SK-N-SH (cell line): ENCODE measurements around the gene MTUS2. TPM values are rescaled to one million over a fixed set of nuclear protein-coding genes. Genes with fewer than 3 reads are reported as not detected.

ENCODE experiments used
- CTCF ChIA-PET: fragments of 300-600, 350-600 bp; formaldehyde crosslinking; extraction: SDS; loops from one replicate; lab custom pipeline; 2021; lab: Yijun Ruan, JAX
- POLR2A ChIA-PET: fragments of 350-600 bp; sonication (Branson Sonifier 250); formaldehyde crosslinking; extraction: SDS; loops from one replicate; lab custom pipeline; 2020; ENCODE audit warnings: antibody characterized with exemption, inconsistent platforms; lab: Yijun Ruan, JAX
- DNase-seq: peaks from one replicate; pipeline ENCODE4 v3.0.0; 2012
- H2AFZ ChIP-seq: fragments of 200-600 bp; sonication (generic); 2 replicates; pipeline ENCODE4 v1.8.1; 2016; ENCODE audit warnings: antibody characterized with exemption, mild to moderate bottlenecking, low read depth
- H3F3A ChIP-seq: fragments of 200-600 bp; sonication (generic); replicated peaks from 2 replicates; pipeline ENCODE3; 2016; ENCODE audit warnings: antibody characterized with exemption, mild to moderate bottlenecking; ENCODE audit not compliant: insufficient read depth
- H3K27ac ChIP-seq, 2 experiments: fragments of 200-500 bp in 1 of 2; fragments of 200-600 bp in 1 of 2; sonication (Bioruptor generic) in 1 of 2; sonication (generic), shearing (Covaris generic) in 1 of 2; 2 replicates each; pipeline versions ENCODE4 v1.5.1 to v1.6.1; 2014 to 2016; ENCODE audit warnings: low read depth in 2 of 2, inconsistent platforms in 1 of 2, low read length in 1 of 2, mild to moderate bottlenecking in 1 of 2, mixed read lengths in 1 of 2
- H3K27me3 ChIP-seq: fragments of 200-600 bp; sonication (generic), shearing (Covaris generic); 2 replicates; pipeline ENCODE4 v1.6.1; 2016; ENCODE audit warnings: mixed run types; ENCODE audit not compliant: insufficient read depth
- H3K36me3 ChIP-seq, 2 experiments: fragments of 200-500 bp in 1 of 2; fragments of 200-600 bp in 1 of 2; sonication (Bioruptor generic) in 1 of 2; sonication (generic) in 1 of 2; replicated peaks in 1 of 2; 2 replicates each; pipeline versions ENCODE3 to v1.5.1; 2014 to 2016; ENCODE audit warnings: low read length in 1 of 2, mild to moderate bottlenecking in 1 of 2; ENCODE audit not compliant: insufficient read depth in 2 of 2, control insufficient read depth in 1 of 2
- H3K4me1 ChIP-seq, 2 experiments: fragments of 200-500 bp in 1 of 2; fragments of 200-600 bp in 1 of 2; sonication (Bioruptor generic) in 1 of 2; sonication (generic), shearing (Covaris generic) in 1 of 2; 2 replicates each; pipeline versions ENCODE4 v1.5.1 to v1.6.1; 2014 to 2016; ENCODE audit warnings: low read depth in 1 of 2, low read length in 1 of 2, mixed run types in 1 of 2; ENCODE audit not compliant: insufficient read depth in 2 of 2, control insufficient read depth in 1 of 2
- H3K4me2 ChIP-seq: fragments of 200-600 bp; sonication (generic), shearing (Covaris generic); 2 replicates; pipeline ENCODE4 v1.6.1; 2017; ENCODE audit warnings: mixed run types
- H3K4me3 ChIP-seq, 2 experiments: fragments of 200-500 bp in 1 of 2; fragments of 200-600 bp in 1 of 2; sonication (Bioruptor generic) in 1 of 2; sonication (generic), shearing (Covaris generic) in 1 of 2; 2 replicates each; pipeline versions ENCODE4 v1.5.1 to v1.8.1; 2014 to 2016; ENCODE audit warnings: low read depth in 2 of 2, inconsistent platforms in 1 of 2, low read length in 1 of 2, mild to moderate bottlenecking in 1 of 2, mixed read lengths in 1 of 2, moderate library complexity in 1 of 2
- H3K79me2 ChIP-seq: fragments of 200-600 bp; sonication (generic); 2 replicates; pipeline ENCODE4 v1.8.1; 2017; ENCODE audit warnings: mild to moderate bottlenecking; ENCODE audit not compliant: insufficient read depth
- H3K9ac ChIP-seq: fragments of 200-600 bp; sonication (generic); 2 replicates; pipeline ENCODE4 v1.6.1; 2017; ENCODE audit warnings: mixed run types
- H3K9me2 ChIP-seq: fragments of 200-600 bp; sonication (generic); 2 replicates; pipeline ENCODE4 v1.6.1; 2017; ENCODE audit warnings: mixed run types
- H3K9me3 ChIP-seq: fragments of 200-600 bp; sonication (generic); 2 replicates; pipeline ENCODE4 v1.6.1; 2017; ENCODE audit warnings: mixed run types, mild to moderate bottlenecking, moderate library complexity
- H4K20me1 ChIP-seq: fragments of 200-600 bp; sonication (generic); 2 replicates; pipeline ENCODE4 v1.6.1; 2017; ENCODE audit warnings: mild to moderate bottlenecking, mixed run types; ENCODE audit not compliant: insufficient read depth
- CHD2 ChIP-seq: fragments of 150-350 bp; IDR thresholded peaks from 2 replicates; pipeline ENCODE4 v1.6.1; 2018; ENCODE audit warnings: low read length; ENCODE audit not compliant: partially characterized antibody
- CTCF ChIP-seq: fragments of 200-600 bp; sonication (generic); IDR thresholded peaks from 2 replicates; pipeline ENCODE4 v1.6.1; 2017; ENCODE audit warnings: antibody characterized with exemption, mild to moderate bottlenecking, moderate library complexity
- EP300 ChIP-seq, 2 experiments: IDR thresholded peaks; 2 replicates each; pipeline versions ENCODE4 v1.4.0 to v1.6.1; 2012; ENCODE audit warnings: borderline replicate concordance in 1 of 2, low read depth in 1 of 2, low read length in 1 of 2
- EZH2phosphoT487 ChIP-seq: fragments of 200-600 bp; sonication (generic); IDR thresholded peaks from 2 replicates; pipeline ENCODE4 v1.6.1; 2017; ENCODE audit warnings: low read depth, mixed run types, mild to moderate bottlenecking, antibody characterized with exemption, moderate library complexity, borderline replicate concordance
- FOXJ3 ChIP-seq: sonication (generic); formaldehyde crosslinking; IDR thresholded peaks from 2 replicates; pipeline ENCODE4 v1.5.1; 2020; ENCODE audit warnings: mild to moderate bottlenecking, missing genetic modification reagents
- GABPA ChIP-seq: IDR thresholded peaks from 2 replicates; pipeline ENCODE4 v1.4.0; 2012; ENCODE audit warnings: low read depth, mild to moderate bottlenecking
- GATA2 ChIP-seq: sonication (generic); formaldehyde crosslinking; IDR thresholded peaks from 2 replicates; pipeline ENCODE4 v1.5.0; 2020; ENCODE audit warnings: mild to moderate bottlenecking, missing genetic modification reagents
- JUND ChIP-seq: IDR thresholded peaks from 2 replicates; pipeline ENCODE4 v1.4.0; 2012
- MEF2A ChIP-seq: IDR thresholded peaks from 2 replicates; pipeline ENCODE4 v1.4.0; 2012; ENCODE audit warnings: low read depth, borderline replicate concordance
- MXI1 ChIP-seq: IDR thresholded peaks from 2 replicates; pipeline ENCODE4 v1.6.1; 2012; ENCODE audit warnings: mild to moderate bottlenecking, low read depth, low read length, improper control_type of control experiment
- RCOR1 ChIP-seq: fragments of 150-350 bp; IDR thresholded peaks from 2 replicates; pipeline ENCODE4 v1.6.1; 2017; ENCODE audit warnings: antibody characterized with exemption, low read length
- RFX5 ChIP-seq: IDR thresholded peaks from 2 replicates; pipeline ENCODE4 v1.6.1; 2012; ENCODE audit warnings: mild to moderate bottlenecking, improper control_type of control experiment, low read length
- RXRA ChIP-seq: IDR thresholded peaks from 2 replicates; pipeline ENCODE4 v1.4.0; 2012; ENCODE audit warnings: low read depth, mild to moderate bottlenecking, borderline replicate concordance
- SMC3 ChIP-seq: IDR thresholded peaks from 2 replicates; pipeline ENCODE4 v1.6.1; 2012; ENCODE audit warnings: low read depth, low read length, improper control_type of control experiment
- TEAD4 ChIP-seq: IDR thresholded peaks from 2 replicates; pipeline ENCODE4 v1.4.0; 2012; ENCODE audit warnings: mild to moderate bottlenecking, borderline replicate concordance; ENCODE audit not compliant: insufficient read depth
- USF2 ChIP-seq: fragments of 150-350 bp; IDR thresholded peaks from 2 replicates; pipeline ENCODE4 v1.6.1; 2017; ENCODE audit warnings: antibody characterized with exemption, low read length, low read depth, borderline replicate concordance
- WGBS: methylation state at CpG from one replicate; pipeline ENCODE4 v1.1.6; 2017; ENCODE audit warnings: low lambda C conversion rate; 5-methylcytosine and 5-hydroxymethylcytosine counted together
- polyA plus RNA-seq, 3 experiments: library from polyadenylated mRNA; depleted of rRNA; stranded (reverse); fragments of >200 nt; gene quantifications; 2 replicates each; pipeline ENCODE4 v1.2.3, GENCODE V29; 2012
- TF ChIP-seq, protein P1 (sequence below): IDR thresholded peaks from 2 replicates; pipeline ENCODE4 v1.4.0; 2012; ENCODE audit warnings: low read depth
- TF ChIP-seq, protein P2 (sequence below): IDR thresholded peaks from 2 replicates; pipeline ENCODE4 v1.4.0; 2012; ENCODE audit warnings: low read depth, borderline replicate concordance
- TF ChIP-seq, protein P3 (sequence below): IDR thresholded peaks from 2 replicates; pipeline ENCODE4; 2012

Gene MTUS2
- polyA plus RNA-seq, 1 of the 3 experiments (the other 2 are of a cell fraction), result 1.7 TPM

DNA sequence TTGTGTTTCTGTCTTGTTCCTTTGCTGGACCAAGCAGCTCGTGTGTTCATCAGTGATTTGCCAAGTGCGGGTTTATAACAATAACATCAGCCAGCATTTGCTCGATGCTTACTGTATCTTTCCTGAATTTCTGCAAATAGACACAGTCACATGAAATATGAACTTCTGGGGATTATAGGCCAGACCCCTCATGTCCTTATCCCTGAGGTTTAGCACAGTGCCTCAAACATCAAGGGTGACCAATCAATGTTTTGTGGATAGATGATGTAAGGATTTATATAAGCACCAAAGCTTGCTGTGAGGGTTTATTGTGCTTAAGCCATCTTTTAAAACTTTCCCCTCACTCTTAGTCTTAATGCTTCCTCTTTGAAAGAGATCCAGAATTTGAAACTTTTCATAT, 451.5 kb downstream of the MTUS2 start:
- Histone ChIP-seq H3K27me3 (peaks cover 43% of the 10 kb centered on the region), H3K4me1 (no peaks in the 10 kb centered on the region), H3K9me3 (no peaks in the 10 kb centered on the region), H3F3A (no peaks in the 10 kb centered on the region), H4K20me1 (no peaks in the 10 kb centered on the region), H3K79me2 (no peaks in the 10 kb centered on the region), H3K4me3 (no peak overlapping the region), H3K27ac (no peak overlapping the region), H3K36me3 (no peaks in the 10 kb centered on the region), H3K4me2 (no peak overlapping the region), H3K9ac (no peak overlapping the region), H2AFZ (no peak overlapping the region), H3K9me2 (no peaks in the 10 kb centered on the region)
- no peak for DNase-seq
- 0% methylated on average over 3 of the region's 3 CpGs for WGBS
- POLR2A ChIA-PET, result no interaction called here
- TF ChIP-seq JUND (no peak), RXRA (no peak), SMC3 (no peak), USF2 (no peak), EZH2phosphoT487 (no peak), FOXJ3 (CRISPR knock-in tag) (no peak), RCOR1 (no peak), CTCF (no peak), GABPA (no peak), CHD2 (no peak), EP300 (IDR thresholded peaks at IDR 0.05; ENCODE audit: borderline replicate concordance in 1 of 2, low read depth in 1 of 2, low read length in 1 of 2) (no peak), GATA2 (no peak), TEAD4 (no peak), RFX5 (no peak), MEF2A (no peak), MXI1 (no peak)
- TF ChIP-seq, protein P1, sequence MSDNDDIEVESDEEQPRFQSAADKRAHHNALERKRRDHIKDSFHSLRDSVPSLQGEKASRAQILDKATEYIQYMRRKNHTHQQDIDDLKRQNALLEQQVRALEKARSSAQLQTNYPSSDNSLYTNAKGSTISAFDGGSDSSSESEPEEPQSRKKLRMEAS, result no peak
- TF ChIP-seq, protein P2, sequence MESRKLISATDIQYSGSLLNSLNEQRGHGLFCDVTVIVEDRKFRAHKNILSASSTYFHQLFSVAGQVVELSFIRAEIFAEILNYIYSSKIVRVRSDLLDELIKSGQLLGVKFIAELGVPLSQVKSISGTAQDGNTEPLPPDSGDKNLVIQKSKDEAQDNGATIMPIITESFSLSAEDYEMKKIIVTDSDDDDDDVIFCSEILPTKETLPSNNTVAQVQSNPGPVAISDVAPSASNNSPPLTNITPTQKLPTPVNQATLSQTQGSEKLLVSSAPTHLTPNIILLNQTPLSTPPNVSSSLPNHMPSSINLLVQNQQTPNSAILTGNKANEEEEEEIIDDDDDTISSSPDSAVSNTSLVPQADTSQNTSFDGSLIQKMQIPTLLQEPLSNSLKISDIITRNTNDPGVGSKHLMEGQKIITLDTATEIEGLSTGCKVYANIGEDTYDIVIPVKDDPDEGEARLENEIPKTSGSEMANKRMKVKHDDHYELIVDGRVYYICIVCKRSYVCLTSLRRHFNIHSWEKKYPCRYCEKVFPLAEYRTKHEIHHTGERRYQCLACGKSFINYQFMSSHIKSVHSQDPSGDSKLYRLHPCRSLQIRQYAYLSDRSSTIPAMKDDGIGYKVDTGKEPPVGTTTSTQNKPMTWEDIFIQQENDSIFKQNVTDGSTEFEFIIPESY, result no peak
- TF ChIP-seq, protein P3, sequence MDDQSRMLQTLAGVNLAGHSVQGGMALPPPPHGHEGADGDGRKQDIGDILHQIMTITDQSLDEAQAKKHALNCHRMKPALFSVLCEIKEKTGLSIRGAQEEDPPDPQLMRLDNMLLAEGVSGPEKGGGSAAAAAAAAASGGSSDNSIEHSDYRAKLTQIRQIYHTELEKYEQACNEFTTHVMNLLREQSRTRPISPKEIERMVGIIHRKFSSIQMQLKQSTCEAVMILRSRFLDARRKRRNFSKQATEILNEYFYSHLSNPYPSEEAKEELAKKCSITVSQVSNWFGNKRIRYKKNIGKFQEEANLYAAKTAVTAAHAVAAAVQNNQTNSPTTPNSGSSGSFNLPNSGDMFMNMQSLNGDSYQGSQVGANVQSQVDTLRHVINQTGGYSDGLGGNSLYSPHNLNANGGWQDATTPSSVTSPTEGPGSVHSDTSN, result no peak
- CTCF ChIA-PET, result no interaction called here
